Endothelial cell (in vitro differentiated cells): Measurements from ENCODE around the gene LHFPL3. TPM values are rescaled to one million over a fixed set of nuclear protein-coding genes. Genes with fewer than 3 reads are reported as not detected.

Source experiments
- DNase-seq: peaks from one replicate; pipeline ENCODE4 v3.0.0; 2021; ENCODE audit warnings: low spot score
- H3K27ac Mint-ChIP-seq: one replicate; pipeline ENCODE4 v1.8.0; 2021; ENCODE audit warnings: mixed read lengths, inconsistent platforms; ENCODE audit not compliant: unreplicated experiment
- H3K27me3 Mint-ChIP-seq: one replicate; pipeline ENCODE4 v1.8.0; 2021; ENCODE audit warnings: mild to moderate bottlenecking, moderate library complexity, mixed read lengths, inconsistent platforms; ENCODE audit not compliant: unreplicated experiment
- H3K36me3 Mint-ChIP-seq: one replicate; pipeline ENCODE4 v1.8.0; 2021; ENCODE audit warnings: mild to moderate bottlenecking, low read depth, mixed read lengths, inconsistent platforms; ENCODE audit not compliant: unreplicated experiment
- H3K4me1 Mint-ChIP-seq: one replicate; pipeline ENCODE4 v1.8.0; 2021; ENCODE audit warnings: mild to moderate bottlenecking, mixed read lengths, inconsistent platforms; ENCODE audit not compliant: unreplicated experiment
- H3K4me3 Mint-ChIP-seq: one replicate; pipeline ENCODE4 v1.8.0; 2021; ENCODE audit warnings: mild to moderate bottlenecking, mixed read lengths, inconsistent platforms; ENCODE audit not compliant: unreplicated experiment
- H3K9me3 Mint-ChIP-seq: one replicate; pipeline ENCODE4 v1.8.0; 2021; ENCODE audit warnings: mixed read lengths, inconsistent platforms; ENCODE audit not compliant: unreplicated experiment
- total RNA-seq: library from RNA; stranded (reverse); fragmentation: NEBNext Ultra II Directional; extraction: Animal tissue kit (Norgen Biotek cat#: 25700); gene quantifications from one replicate; pipeline ENCODE4 v1.2.1, GENCODE V29; 2021; ENCODE audit not compliant: unreplicated experiment
- TF ChIP-seq, protein P1 (sequence below): fragments of 200-600 bp; sonication (generic); IDR thresholded peaks from one replicate; pipeline ENCODE4 v1.5.0; 2021; ENCODE audit warnings: antibody characterized with exemption; ENCODE audit not compliant: unreplicated experiment

The LHFPL3 gene
- total RNA-seq, 1 donor from 2014 or later, result not detected

GRCh38 chr7:104640506-104640905 is 312.1 kb downstream of the LHFPL3 start:
- DNase-seq, result no peak
- Mint-ChIP-seq H3K27ac (no peak overlapping the region), H3K9me3 (no peaks in the 10 kb centered on the region), H3K27me3 (no peaks in the 10 kb centered on the region), H3K36me3 (no peaks in the 10 kb centered on the region), H3K4me3 (no peak overlapping the region), H3K4me1 (no peaks in the 10 kb centered on the region)
- TF ChIP-seq, protein P1, sequence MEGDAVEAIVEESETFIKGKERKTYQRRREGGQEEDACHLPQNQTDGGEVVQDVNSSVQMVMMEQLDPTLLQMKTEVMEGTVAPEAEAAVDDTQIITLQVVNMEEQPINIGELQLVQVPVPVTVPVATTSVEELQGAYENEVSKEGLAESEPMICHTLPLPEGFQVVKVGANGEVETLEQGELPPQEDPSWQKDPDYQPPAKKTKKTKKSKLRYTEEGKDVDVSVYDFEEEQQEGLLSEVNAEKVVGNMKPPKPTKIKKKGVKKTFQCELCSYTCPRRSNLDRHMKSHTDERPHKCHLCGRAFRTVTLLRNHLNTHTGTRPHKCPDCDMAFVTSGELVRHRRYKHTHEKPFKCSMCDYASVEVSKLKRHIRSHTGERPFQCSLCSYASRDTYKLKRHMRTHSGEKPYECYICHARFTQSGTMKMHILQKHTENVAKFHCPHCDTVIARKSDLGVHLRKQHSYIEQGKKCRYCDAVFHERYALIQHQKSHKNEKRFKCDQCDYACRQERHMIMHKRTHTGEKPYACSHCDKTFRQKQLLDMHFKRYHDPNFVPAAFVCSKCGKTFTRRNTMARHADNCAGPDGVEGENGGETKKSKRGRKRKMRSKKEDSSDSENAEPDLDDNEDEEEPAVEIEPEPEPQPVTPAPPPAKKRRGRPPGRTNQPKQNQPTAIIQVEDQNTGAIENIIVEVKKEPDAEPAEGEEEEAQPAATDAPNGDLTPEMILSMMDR, result no peak

DNA sequence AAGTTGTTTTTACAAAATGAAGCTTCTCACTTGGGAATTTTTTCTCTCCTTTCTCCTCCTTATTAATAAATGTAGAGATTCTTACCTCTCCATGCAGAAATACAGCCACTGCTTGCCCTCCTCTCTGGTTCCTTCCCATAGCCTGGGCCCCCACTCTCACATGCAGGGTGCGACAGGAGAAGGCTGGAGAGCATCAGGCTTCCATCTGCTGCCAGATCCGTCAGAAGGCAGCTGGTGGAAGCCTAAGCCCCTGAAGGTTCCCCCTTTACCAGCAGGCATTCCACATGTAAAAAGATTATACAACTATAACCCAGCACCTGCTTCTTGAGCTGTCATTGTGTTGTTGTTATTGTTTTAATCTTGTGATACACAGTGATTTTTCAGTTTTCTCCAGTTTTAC is 314.2 kb downstream of the LHFPL3 start:
- no peaks in the 10 kb centered on the region for H3K9me3 Mint-ChIP-seq
- H3K4me3 Mint-ChIP-seq, result no peak overlapping the region
- no peaks in the 10 kb centered on the region for H3K4me1 Mint-ChIP-seq
- no peaks in the 10 kb centered on the region for H3K27me3 Mint-ChIP-seq
- no peaks in the 10 kb centered on the region for H3K36me3 Mint-ChIP-seq
- DNase-seq, result no peak
- TF ChIP-seq, protein P1, result no peak
- no peak overlapping the region for H3K27ac Mint-ChIP-seq

- no peaks in the 10 kb centered on the region for H3K9me3 Mint-ChIP-seq
- no peaks in the 10 kb centered on the region for H3K36me3 Mint-ChIP-seq
- H3K27ac Mint-ChIP-seq, result no peak overlapping the region
- peak; percentile 36 for DNase-seq
- no peak overlapping the region for H3K4me3 Mint-ChIP-seq
- H3K4me1 Mint-ChIP-seq, result no peaks in the 10 kb centered on the region
- no peaks in the 10 kb centered on the region for H3K27me3 Mint-ChIP-seq
- TF ChIP-seq, protein P1, result peak; percentile 62
Observed at GRCh38 chr7:104643587-104644217, 315.3 kb downstream of the LHFPL3 start.

- H3K36me3 Mint-ChIP-seq, result no peaks in the 10 kb centered on the region
Observed at GRCh38 chr7:104650991-104651640, 322.7 kb downstream of the LHFPL3 start.

DNA sequence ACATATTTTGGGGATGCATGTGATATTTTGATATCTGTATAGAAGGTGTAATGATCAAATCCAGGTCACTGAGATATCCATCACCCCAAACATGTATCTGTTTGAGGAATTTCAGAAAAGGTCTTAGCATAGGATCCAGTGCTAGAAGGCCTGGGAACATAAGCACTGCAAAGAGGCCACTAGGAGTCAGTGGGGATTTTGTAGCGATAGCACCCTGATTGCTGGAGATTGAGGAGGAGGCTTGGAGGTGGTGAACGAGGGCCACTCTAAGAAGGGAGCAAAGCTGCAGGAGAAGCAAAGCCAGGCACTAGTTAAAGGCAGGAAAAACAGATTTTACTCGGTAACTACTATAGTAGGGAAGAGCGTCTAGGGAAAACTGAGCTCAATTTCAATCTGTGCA is 324.0 kb downstream of the LHFPL3 start:
- Mint-ChIP-seq H3K27ac (no peak overlapping the region), H3K27me3 (no peaks in the 10 kb centered on the region), H3K4me3 (no peak overlapping the region), H3K36me3 (no peaks in the 10 kb centered on the region), H3K9me3 (no peaks in the 10 kb centered on the region), H3K4me1 (no peaks in the 10 kb centered on the region)
- TF ChIP-seq, protein P1, result no peak
- no peak for DNase-seq

More at GRCh38 chr7:104650991-104651640, 322.7 kb downstream of the LHFPL3 start:
- no peaks in the 10 kb centered on the region for H3K27me3 Mint-ChIP-seq
- no peak overlapping the region for H3K4me3 Mint-ChIP-seq
- TF ChIP-seq, protein P1, result no peak
- DNase-seq, result no peak
- H3K27ac Mint-ChIP-seq, result no peak overlapping the region
- no peaks in the 10 kb centered on the region for H3K9me3 Mint-ChIP-seq
- no peaks in the 10 kb centered on the region for H3K4me1 Mint-ChIP-seq
